ENCODE data around the gene LHX5. TPM values are rescaled to one million over a fixed set of nuclear protein-coding genes. Genes with fewer than 3 reads are reported as not detected.

The LHX5 gene
- total and polyA plus RNA-seq, 4 donors: not detected

- WGBS: 83% methylated on average over 1 of the region's 1 CpG
- Histone ChIP-seq H3K9me3 (ENCODE audit: control insufficient read depth in 4 of 4, low read length in 3 of 4) (no peaks in the 10 kb centered on the region), H3K27me3 (ENCODE audit: control insufficient read depth in 4 of 4, insufficient read depth in 4 of 4, low read length in 3 of 4) (no peaks in the 10 kb centered on the region), H3K9ac (ENCODE audit: low read depth in 1 of 2, low read length in 2 of 2) (no peak overlapping the region), H3K4me3 (ENCODE audit: low read depth in 1 of 3, low read length in 3 of 3) (no peak overlapping the region), H3K4me1 (ENCODE audit: control insufficient read depth in 4 of 4, insufficient read depth in 4 of 4, low read length in 3 of 4) (peaks cover 0 to 2% (median under 1%) of the 10 kb centered on the region in 4 donors), H3K36me3 (ENCODE audit: control insufficient read depth in 4 of 4, insufficient read depth in 3 of 4, low read depth in 1 of 4, low read length in 3 of 4) (no peaks in the 10 kb centered on the region), H3K27ac (ENCODE audit: low read depth in 1 of 2, low read length in 2 of 2) (no peak overlapping the region)
- DNase-seq (ENCODE audit: low spot score): no peak
- TF ChIP-seq GABPA (IDR thresholded peaks at IDR 0.05 in 1 of 2, conservative IDR thresholded peaks at IDR 0.05 in 1 of 2) (no peak), FOXA2 (IDR thresholded peaks at IDR 0.05) (no peak), EGR1 (IDR thresholded peaks at IDR 0.05; ENCODE audit: low read depth in 2 of 2) (no peak), TAF1 (conservative IDR thresholded peaks at IDR 0.05) (no peak), YY1 (IDR thresholded peaks at IDR 0.05) (no peak), HNF4G (IDR thresholded peaks at IDR 0.05) (no peak)
Measured at GRCh38 chr12:113428482-113428881, 43.2 kb downstream of the LHX5 start.

GRCh38 chr12:113427882-113428281 is 43.8 kb downstream of the LHX5 start:
- Histone ChIP-seq H3K36me3 (ENCODE audit: control insufficient read depth in 4 of 4, insufficient read depth in 3 of 4, low read depth in 1 of 4, low read length in 3 of 4) (no peaks in the 10 kb centered on the region), H3K27me3 (ENCODE audit: control insufficient read depth in 4 of 4, insufficient read depth in 4 of 4, low read length in 3 of 4) (no peaks in the 10 kb centered on the region), H3K9me3 (ENCODE audit: control insufficient read depth in 4 of 4, low read length in 3 of 4) (no peaks in the 10 kb centered on the region), H3K4me3 (ENCODE audit: low read depth in 1 of 3, low read length in 3 of 3) (no peak overlapping the region), H3K9ac (ENCODE audit: low read depth in 1 of 2, low read length in 2 of 2) (no peak overlapping the region), H3K27ac (ENCODE audit: low read depth in 1 of 2, low read length in 2 of 2) (no peak overlapping the region), H3K4me1 (ENCODE audit: control insufficient read depth in 4 of 4, insufficient read depth in 4 of 4, low read length in 3 of 4) (peaks cover 0 to 8% (median 1%) of the 10 kb centered on the region in 4 donors)
- no peak for TF ChIP-seq RAD21 (IDR thresholded peaks at IDR 0.05)
- no peak for TF ChIP-seq ATF3 (IDR thresholded peaks at IDR 0.05)
- no peak for TF ChIP-seq REST (IDR thresholded peaks at IDR 0.05)
- TF ChIP-seq FOXA2 (IDR thresholded peaks at IDR 0.05): no peak
- no peak for TF ChIP-seq EGR1 (IDR thresholded peaks at IDR 0.05; ENCODE audit: low read depth in 2 of 2)
- TF ChIP-seq TAF1 (conservative IDR thresholded peaks at IDR 0.05): no peak
- TF ChIP-seq RXRA (IDR thresholded peaks at IDR 0.05): no peak
- no peak for DNase-seq (ENCODE audit: low spot score)
- 84% methylated on average over 9 of the region's 9 CpGs for whole genome bisulfite sequencing

DNA sequence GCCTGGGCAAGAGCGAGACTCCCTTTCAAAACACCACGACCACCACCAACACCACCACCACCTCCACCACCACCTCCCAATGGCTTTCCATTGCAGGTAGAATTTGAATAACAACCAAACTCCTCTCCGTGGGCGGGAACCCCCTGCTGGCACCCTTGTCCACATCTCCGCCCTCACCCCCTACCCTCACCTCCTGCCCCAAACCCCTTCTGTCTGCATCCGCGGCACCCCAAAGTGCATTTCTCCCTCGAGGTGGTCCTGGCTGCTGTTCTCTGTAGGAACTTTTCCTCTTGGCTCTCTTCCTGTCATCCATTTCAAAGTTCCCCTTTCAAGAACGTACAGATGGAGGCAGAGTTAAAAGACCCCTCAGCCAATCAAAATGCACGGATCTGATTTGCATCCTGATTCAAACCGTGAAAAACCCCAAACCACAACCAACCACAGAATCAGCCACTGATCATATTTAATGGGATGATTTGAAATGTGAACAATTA is 45.7 kb downstream of the LHX5 start:
- H3K4me1 ChIP-seq (ENCODE audit: control insufficient read depth in 4 of 4, insufficient read depth in 4 of 4, low read length in 3 of 4): peaks cover 4 to 23% (median 9%) of the 10 kb centered on the region in 4 donors
- no peak overlapping the region for H3K9ac ChIP-seq (ENCODE audit: low read depth in 1 of 2, low read length in 2 of 2)
- TF ChIP-seq ATF3 (IDR thresholded peaks at IDR 0.05): no peak
- TF ChIP-seq RAD21 (IDR thresholded peaks at IDR 0.05): no peak
- TF ChIP-seq REST (IDR thresholded peaks at IDR 0.05): no peak
- no peak for TF ChIP-seq HNF4G (IDR thresholded peaks at IDR 0.05)
- no peak for TF ChIP-seq FOXA2 (IDR thresholded peaks at IDR 0.05)
- TF ChIP-seq, protein P1, sequence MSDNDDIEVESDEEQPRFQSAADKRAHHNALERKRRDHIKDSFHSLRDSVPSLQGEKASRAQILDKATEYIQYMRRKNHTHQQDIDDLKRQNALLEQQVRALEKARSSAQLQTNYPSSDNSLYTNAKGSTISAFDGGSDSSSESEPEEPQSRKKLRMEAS (IDR thresholded peaks at IDR 0.05): no peak
- no peak for TF ChIP-seq ZBTB33 (IDR thresholded peaks at IDR 0.05)
- no peak for TF ChIP-seq TAF1 (conservative IDR thresholded peaks at IDR 0.05)
- no peak for TF ChIP-seq EGR1 (IDR thresholded peaks at IDR 0.05; ENCODE audit: low read depth in 2 of 2)
- no peak for TF ChIP-seq FOXA1 (IDR thresholded peaks at IDR 0.05)
- no peak overlapping the region for H3K4me3 ChIP-seq (ENCODE audit: low read depth in 1 of 3, low read length in 3 of 3)
- no peak overlapping the region for H3K27ac ChIP-seq (ENCODE audit: low read depth in 1 of 2, low read length in 2 of 2)
- DNase-seq (ENCODE audit: low spot score): no peak
- WGBS: 64% methylated on average over 11 of the region's 11 CpGs
- no peaks in the 10 kb centered on the region for H3K36me3 ChIP-seq (ENCODE audit: control insufficient read depth in 4 of 4, insufficient read depth in 3 of 4, low read depth in 1 of 4, low read length in 3 of 4)
- no peaks in the 10 kb centered on the region for H3K27me3 ChIP-seq (ENCODE audit: control insufficient read depth in 4 of 4, insufficient read depth in 4 of 4, low read length in 3 of 4)
- no peaks in the 10 kb centered on the region for H3K9me3 ChIP-seq (ENCODE audit: control insufficient read depth in 4 of 4, low read length in 3 of 4)
